NB4 (cell line): Measurements from ENCODE around the gene TRH.

Experiments
- DNase-seq: peaks from one replicate; pipeline ENCODE4 v3.0.0; 2010; ENCODE audit warnings: low read depth
- H3K4me3 ChIP-seq: one replicate; pipeline ENCODE4 v1.5.1; 2011; ENCODE audit warnings: mild to moderate bottlenecking, low read depth, low read length, moderate library complexity
- MYC ChIP-seq: IDR thresholded peaks from 2 replicates; pipeline ENCODE4 v1.6.1; 2011; ENCODE audit warnings: low read depth, low read length
- POLR2A ChIP-seq: IDR thresholded peaks from 2 replicates; pipeline ENCODE4 v1.6.1; 2011; ENCODE audit warnings: mild to moderate bottlenecking; ENCODE audit not compliant: insufficient read length; ENCODE audit errors: extremely low read depth
- TF ChIP-seq, protein P1 (sequence below): IDR thresholded peaks from 2 replicates; pipeline ENCODE4 v1.6.1; 2011; ENCODE audit warnings: low read depth, low read length
- TF ChIP-seq, protein P2 (sequence below): IDR thresholded peaks from one replicate; pipeline ENCODE4 v1.5.1; 2012; ENCODE audit warnings: low read depth, low read length

TRH gene

DNA sequence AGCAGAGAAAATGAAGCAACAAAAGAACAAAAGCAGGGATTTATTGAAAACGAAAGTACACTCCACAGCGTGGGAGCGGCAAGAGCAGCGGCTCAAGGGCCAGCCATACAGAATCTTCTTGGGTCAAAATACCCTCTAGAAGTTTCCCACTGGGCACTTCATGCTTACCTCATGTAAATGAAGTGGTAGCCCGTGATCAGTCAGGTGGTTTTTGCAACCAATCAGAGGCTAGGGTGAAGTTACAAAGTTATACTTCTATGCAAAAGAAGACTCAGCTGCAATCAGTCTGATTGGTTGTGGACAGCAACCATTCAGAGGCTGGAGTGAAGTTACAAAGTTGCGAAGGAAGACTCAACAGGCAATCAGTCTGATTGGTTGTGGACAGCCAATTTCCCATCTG is 37.8 kb upstream of the TRH start:
- DNase-seq, result peak; percentile 79
- TF ChIP-seq, protein P1, sequence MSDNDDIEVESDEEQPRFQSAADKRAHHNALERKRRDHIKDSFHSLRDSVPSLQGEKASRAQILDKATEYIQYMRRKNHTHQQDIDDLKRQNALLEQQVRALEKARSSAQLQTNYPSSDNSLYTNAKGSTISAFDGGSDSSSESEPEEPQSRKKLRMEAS, result peak; percentile 52
- TF ChIP-seq POLR2A, result no peak
- peak overlapping the region; percentile 55 for H3K4me3 ChIP-seq

DNA sequence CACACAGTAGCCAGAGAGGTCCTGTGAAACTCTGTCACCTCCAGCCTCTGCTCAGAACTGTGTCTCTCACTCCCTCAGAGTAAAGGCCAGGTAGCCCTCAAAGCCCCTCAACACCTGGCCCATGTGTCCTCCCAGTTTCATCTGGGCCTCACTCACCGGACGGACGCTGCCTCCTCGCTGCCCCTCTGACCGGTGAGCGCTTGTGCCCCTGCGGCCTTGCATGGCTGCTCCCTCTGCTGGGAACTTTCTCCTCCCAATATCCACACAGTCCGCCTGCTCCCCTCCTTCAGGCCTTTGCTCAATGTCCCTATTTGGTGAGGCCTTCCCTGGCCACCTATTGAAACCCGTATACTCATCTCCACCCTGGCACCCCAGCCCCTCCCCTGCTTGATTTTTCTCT is 36.8 kb upstream of the TRH start:
- TF ChIP-seq, protein P1, result no peak
- TF ChIP-seq POLR2A, result no peak
- no peak for TF ChIP-seq MYC
- TF ChIP-seq, protein P2, sequence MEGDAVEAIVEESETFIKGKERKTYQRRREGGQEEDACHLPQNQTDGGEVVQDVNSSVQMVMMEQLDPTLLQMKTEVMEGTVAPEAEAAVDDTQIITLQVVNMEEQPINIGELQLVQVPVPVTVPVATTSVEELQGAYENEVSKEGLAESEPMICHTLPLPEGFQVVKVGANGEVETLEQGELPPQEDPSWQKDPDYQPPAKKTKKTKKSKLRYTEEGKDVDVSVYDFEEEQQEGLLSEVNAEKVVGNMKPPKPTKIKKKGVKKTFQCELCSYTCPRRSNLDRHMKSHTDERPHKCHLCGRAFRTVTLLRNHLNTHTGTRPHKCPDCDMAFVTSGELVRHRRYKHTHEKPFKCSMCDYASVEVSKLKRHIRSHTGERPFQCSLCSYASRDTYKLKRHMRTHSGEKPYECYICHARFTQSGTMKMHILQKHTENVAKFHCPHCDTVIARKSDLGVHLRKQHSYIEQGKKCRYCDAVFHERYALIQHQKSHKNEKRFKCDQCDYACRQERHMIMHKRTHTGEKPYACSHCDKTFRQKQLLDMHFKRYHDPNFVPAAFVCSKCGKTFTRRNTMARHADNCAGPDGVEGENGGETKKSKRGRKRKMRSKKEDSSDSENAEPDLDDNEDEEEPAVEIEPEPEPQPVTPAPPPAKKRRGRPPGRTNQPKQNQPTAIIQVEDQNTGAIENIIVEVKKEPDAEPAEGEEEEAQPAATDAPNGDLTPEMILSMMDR, result no peak
- H3K4me3 ChIP-seq, result no peak overlapping the region
- no peak for DNase-seq

DNA sequence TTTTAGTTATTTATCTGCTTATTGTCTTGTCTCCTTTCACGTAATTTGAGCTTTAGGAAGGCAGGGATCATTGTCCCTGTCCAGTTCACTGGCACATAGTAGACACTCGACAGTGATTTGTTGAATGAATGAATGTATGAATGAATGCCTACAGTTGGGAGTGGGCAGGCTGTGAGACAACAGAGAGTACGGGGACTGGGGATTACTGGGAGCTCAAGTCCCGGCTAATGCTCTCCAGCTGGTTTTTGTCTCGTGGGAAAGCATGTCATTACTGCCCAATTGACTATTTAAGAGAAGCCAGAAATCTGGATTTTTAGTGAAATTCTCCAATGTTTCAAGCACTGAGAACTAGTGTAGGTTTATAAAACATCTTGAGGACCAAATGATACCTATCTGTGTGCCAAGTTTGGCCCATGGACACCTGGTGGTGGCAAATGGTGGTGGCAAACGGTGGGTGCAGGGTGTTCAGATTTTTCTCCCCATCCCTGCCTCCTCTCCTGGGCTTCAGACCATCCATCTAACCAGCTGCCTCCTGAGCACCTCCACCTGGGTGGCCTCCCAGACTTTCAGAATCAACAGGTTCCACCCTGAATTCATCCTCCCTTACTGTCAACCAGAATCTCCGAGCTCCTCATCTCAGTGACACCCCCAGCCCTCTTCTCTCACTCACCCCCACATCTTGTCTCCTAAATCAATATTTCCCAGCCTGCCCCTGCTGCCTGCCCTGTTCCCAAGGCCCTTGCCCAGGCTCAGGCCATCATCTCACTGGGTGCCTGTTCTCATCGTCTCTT is 36.2 kb upstream of the TRH start:
- TF ChIP-seq, protein P1, result no peak
- TF ChIP-seq MYC, result no peak
- TF ChIP-seq, protein P2, result no peak
- TF ChIP-seq POLR2A, result no peak
- H3K4me3 ChIP-seq, result no peak overlapping the region

DNA sequence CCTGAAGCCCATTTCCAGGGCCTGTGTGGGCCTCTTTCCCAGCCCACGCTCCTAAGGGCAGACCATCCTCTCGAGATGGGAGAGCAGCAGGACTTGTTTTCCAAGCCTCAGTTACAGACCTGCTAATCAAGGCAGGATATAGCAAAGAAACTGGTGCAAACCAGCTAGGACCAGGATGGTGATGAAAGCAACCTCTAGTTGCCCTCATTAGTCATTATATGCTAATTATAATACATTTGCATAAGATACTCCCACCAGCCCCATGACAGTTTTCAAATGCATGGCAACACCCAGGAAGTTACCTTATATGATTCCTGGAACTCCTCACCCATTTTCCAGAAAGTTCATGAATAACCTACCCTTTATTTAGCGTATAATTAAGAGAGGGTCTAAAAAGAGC is 34.4 kb upstream of the TRH start:
- no peak for DNase-seq
- TF ChIP-seq, protein P2, result no peak
- no peak for TF ChIP-seq POLR2A
- no peak for TF ChIP-seq MYC
- TF ChIP-seq, protein P1, result no peak
- H3K4me3 ChIP-seq, result no peak overlapping the region

More for the DNA sequence above, 36.2 kb upstream of the TRH start:
- DNase-seq, result no peak

DNA sequence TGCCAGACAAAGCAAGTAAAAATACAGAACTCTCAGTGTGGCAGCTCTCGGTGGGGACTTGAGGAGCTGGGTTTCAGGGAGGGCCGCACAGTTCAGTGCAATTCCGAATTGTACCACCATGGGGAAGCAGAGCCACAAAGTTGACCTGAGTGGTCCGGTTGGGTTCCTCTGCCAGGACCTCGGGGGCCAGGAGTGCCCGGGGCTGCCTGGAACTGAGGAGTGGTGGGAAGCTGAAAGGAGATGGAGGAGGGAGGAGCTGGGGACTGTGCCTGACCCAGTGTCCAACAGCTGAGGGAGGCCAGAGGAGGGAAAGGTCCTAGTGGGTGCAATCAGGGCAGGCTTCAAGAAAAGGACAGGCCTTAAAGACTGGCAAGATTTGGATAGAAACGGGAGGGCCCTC is 32.2 kb upstream of the TRH start:
- DNase-seq, result peak; percentile 72
- H3K4me3 ChIP-seq, result no peak overlapping the region
- TF ChIP-seq MYC, result no peak
- TF ChIP-seq, protein P2, result peak; percentile 75

DNA sequence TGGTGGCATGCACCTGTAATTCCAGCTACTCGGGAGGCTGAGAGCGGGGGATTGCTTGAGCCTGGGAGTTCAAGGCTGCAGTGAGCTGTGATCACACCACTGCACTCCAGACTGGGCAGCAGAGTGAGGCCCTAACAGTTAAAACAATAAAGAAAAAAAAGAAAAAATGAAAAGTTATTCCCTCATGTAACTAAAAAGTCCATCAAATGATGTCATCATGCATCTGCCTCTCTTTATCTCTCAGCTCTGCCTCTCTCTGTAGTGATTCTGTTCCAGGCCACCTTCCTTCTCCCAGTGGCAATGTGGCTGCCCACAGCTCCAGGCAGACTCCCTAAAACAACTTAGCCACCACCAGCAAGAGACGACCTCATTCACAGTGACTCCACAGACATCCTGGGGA is 31.5 kb upstream of the TRH start:
- TF ChIP-seq MYC (no peak), POLR2A (no peak)
- TF ChIP-seq, protein P1, result no peak
- TF ChIP-seq, protein P2, result no peak
- H3K4me3 ChIP-seq, result no peak overlapping the region
- DNase-seq, result no peak
